ENCODE data around the gene ADARB1.

- TF ChIP-seq EP300 (IDR thresholded peaks at IDR 0.05), result no peak
- no peak for TF ChIP-seq CTCF (IDR thresholded peaks at IDR 0.05)
Observed at GRCh38 chr21:45234127-45234526, 159.7 kb downstream of the ADARB1 start.
